GM21423 (cell line): ENCODE data around the gene PSAP.

Experiments used
- ATAC-seq: cut with Tn5 transposase; IDR thresholded peaks from one replicate; pipeline ENCODE4 v1.9.1; 2021; ENCODE audit warnings: mild to moderate bottlenecking, moderate library complexity; ENCODE audit not compliant: unreplicated experiment

Gene PSAP

DNA sequence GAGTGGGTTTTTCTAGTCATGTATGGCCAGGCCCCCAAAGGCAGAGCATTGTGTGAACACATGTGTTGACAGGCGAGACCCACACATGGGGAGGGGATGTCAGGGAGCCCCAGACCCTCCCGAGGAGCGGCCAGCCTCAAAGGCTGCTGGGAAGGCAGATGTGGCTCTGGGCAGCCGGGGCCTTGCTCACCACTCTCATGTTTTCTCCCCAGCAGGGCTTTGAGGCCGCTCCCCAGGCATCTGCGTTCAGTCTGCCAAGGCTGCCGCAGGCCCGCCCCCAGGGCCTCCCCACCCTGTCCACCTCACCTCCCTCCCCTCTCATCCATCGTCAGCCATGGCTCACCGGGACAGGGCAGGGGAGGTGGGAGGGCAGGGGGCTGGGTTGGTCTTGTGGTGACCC lies 61.2 kb downstream of the PSAP start:
- no peak for ATAC-seq

DNA sequence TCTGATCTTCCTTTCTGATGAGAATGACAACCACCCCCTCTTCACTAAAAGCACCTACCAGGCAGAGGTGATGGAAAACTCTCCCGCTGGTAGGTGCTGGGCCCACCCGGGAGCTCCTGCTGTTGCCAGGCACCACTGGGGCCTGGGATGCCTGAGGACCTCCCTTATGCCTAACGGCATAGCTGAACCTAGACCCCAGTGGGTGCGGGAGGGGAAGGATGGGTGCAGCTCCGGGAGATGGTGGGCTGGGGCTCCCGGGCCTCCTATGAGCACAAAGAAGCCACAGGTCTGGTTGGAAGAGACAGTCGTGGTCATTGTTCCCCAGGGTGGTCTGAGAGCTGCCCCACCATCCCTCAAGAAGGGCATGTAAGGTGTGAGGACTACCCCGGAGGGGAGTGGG lies 62.1 kb downstream of the PSAP start:
- ATAC-seq: no peak

DNA sequence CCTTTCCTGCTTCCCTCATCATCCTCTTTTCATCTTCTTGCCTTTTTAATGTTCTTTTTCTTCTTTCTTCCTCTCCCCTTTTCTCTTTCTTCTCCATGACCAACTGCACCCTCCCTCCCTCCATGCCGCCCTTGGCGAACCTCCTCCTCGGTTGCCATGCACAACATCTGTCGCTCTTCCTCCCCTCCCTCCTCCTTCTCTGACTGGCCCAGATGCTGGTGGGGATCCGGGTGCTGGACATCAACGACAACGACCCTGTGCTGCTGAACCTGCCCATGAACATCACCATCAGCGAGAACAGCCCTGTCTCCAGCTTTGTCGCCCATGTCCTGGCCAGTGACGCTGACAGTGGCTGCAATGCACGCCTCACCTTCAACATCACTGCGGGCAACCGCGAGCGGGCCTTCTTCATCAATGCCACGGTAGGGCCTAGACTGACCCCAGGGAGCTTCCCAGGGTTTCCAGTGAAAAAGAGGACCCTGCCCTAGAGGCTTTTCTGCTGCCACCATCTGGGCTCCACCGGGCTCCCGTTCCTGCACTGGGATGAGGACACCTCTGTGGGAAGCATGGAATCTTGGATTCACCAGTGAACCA lies 66.3 kb downstream of the PSAP start:
- no peak for ATAC-seq

DNA sequence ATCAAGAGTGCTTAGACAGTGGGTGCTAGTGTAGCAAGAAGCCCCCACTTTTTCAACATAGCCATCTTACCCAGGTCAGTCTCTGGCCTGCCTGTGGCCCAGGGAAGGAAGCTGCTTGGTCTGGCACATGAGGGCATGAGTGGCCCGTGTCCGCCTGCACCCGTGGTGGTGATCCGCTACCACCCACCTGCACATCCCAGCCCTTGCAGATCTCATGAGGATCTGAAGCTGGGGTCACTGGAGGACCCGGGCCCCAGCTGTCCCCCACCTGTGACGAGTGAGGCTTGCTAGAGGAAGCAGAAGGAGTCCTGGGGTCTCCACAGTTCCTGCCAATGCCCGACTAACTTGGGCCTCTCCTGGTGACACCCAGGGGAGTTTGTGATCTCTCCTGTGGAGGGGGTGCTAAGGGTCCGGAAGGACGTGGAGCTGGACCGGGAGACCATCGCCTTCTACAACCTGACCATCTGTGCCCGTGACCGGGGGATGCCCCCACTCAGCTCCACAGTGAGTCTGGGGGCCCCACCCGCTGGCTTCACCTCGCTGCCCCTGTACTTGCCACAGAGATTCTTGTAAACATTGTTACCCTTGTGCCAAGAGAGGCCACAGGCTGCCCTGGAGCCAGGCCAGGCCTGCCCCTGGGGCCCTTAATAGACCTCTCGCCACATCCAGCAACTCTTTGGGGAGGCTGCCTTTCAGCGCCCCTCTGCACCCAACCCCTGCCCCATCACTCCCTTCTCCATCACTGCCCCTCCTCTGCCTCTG lies 67.0 kb downstream of the PSAP start:
- ATAC-seq: no peak

DNA sequence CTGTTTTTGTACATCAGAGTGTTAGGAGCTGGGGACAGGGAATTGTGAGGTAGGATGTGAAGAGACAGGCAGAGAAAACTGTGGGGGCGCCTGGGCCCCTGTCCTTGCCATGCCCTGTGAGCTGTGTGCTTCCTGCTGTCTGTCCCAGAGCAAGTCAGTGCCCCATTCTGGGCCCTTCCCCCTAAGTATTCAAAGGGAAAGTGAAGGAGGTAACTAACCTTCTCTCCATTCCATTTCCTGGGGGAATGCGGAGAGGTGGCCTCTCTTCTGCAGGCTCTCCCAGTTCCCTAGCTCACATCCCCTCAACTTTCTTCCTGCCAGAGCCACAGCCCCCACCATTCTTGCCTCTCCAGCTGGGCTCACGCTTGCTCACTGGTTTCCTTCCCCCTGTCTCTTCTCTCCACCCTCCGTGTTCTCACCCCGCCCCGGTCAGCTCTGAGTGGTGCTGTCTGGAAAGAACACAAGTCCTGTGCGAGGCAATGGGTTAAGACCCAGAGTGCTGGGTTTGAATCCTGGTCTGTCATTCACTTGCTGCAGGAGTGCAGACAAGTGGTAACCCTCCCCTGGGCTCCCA lies 68.0 kb downstream of the PSAP start:
- ATAC-seq: no peak

DNA sequence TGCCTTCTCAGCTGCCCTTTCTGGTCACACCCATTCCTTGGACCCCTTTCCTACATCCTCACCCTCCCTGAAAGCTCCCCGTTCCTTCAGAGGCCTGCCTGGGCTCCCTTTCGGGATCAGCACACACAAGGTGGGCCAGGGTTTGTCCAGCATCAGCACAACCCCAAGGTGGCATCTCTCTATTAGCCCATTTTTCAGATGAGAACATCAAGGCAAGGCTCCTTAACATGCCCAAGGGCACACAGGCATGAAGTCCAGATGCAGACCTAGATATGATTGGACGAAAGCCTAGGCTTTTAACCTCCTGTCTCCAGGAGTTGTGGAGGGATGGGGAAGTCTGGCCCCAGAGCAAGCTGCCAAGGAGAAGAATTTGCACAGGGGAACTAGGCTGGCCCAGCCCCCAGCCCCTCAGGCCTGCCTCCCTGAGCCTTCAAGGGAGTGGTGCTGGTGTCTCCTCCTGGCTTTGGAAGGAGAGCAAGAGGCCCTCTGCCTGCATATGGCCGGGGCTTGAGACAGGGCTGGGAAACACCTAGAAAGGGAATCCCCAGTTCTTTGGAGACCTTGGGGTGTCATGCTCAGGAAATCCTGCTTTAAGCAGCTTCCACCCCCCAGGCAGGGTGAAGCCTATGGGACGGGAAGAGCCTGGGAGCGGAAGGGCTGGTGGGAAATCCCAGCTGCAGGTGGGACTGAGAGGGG lies 68.7 kb downstream of the PSAP start:
- no peak for ATAC-seq

DNA sequence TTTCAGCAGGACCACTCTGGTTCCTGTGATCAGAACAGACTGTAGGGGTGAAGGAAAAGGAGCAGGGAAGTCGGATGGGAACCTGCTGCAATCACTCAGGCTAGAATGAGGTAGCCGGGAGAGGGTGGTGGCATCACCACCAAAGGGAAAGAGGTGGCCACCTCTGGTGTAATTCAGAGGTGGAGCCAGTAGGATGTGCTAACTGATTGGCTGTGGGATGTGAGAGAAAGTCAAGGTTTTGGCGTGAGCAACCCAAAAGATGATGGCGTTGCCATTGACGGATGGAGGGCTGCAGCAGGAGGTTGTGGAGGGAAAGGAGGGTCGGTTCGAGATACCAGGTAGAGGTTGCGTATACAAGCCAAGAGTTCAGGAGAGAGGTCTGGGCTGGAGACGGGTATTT lies 70.3 kb downstream of the PSAP start:
- no peak for ATAC-seq

DNA sequence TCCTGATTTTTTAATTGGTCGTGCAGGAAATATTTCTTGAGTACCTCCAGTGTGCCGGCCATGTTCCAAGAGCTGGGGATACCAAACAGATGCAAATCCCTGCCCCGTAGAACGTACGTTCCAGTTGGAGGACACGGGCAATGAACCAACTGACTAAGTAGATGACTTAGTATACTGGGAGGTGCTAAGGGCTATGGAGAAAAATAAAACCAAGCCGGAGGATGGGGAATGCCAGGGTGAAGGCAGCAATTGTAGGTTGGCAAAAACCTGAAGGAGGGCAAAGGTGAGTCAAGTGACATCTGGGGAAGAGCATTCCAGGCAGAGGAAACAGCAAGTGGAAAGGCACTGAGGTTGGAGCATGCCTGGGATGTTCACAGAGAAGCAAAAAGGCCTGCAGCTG lies 70.9 kb downstream of the PSAP start:
- ATAC-seq: no peak

DNA sequence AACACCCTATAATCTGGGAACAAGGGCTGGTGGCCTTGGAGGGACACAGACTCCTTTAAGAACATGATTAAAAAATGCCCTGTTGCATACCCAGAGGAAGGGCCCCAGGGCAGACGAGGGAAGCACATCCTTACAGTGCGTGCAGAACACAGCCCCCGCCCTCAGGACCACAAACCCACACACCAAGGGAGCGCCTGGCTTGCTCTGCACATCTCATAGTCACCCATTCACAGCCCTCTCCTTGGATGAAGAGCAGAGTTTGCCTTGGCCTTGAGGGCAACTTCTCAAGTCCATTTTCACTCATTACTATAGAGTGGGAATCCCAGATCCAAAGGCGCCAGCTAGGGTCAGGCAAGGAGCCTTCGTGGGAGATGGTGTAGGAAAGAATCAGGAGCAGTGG lies 71.4 kb downstream of the PSAP start:
- no peak for ATAC-seq

DNA sequence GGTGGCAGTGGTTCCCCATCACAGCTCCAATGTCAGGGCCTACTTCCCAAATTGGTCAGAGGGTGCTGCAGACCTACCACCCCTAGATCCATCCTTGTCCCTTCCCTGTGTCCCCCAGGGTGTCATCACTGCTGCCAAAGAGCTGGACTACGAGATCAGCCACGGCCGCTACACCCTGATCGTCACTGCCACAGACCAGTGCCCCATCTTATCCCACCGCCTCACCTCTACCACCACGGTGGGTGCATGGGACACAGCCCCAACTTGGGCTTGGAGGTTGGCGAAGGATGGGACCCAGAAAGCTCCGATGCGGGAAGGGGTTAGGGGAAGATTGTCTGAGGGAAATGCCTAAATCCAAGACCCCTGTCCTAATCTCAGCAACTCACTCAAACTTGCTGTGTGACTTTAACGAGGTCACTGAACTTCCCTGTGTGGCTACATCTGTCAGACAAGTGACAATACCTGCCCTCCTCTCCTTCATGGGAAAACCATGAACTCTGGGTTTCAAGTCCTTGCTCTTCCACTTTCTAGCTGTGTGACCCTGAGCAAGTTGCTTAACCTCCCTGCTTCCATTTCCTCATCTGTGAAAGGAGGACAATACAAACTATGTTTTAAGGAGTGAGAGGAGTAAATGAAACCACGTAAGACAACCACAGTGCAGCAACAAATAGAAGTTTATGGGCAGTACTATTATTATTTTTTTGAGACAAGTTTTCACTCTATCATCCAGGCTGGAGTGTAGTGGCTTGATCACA lies 72.8 kb downstream of the PSAP start:
- ATAC-seq: no peak

DNA sequence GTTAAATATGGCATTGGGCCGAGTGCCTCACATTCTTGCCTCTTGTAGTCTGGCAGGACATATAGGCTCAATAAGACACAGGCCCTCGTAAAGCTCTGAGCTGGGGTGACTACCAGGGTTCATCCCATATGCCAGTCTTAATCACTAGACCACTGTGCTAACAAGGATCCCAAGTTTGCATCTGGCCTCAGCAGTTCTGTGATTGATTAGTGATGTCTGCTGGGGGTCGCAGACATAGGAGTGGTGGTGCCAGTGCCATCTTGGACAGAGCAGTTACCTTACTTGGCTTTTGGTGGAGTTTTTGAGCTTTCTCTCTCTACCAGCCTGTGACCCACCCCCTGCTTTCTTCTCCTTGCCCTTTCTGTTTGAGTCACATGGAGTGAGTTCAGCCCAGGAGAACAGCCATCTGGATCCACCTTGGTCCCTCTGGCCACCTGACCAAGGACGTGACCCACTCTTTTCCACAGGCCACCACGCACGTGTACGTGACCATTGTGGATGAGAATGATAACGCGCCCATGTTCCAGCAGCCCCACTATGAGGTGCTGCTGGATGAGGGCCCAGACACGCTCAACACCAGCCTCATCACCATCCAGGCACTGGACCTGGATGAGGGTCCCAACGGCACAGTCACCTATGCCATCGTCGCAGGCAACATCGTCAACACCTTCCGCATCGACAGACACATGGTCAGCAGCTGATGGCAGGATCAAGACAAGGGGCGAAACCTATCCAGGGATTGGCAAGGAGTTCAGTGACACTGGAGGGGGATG lies 73.7 kb downstream of the PSAP start:
- ATAC-seq: no peak

DNA sequence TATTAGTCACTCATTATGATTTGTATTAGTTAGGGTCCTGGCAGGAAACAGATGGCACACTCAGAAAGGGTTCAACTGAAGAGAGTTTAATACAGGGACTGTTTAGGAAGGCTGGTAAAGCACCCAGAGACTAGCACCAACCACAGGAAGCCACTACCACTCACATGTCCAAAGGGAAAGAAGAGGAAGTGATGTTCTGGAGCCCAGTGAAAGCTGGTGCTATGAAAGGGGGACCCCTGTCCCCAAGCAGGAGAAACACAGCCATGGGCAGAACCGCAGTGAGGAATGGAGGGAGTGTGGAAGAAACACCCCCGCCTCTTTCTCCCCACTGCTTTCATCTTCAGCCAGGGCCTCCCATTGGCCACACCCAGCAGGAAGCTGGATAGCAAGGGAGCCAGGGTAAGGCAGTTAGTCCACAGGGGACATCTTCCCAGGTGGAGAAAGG lies 74.5 kb downstream of the PSAP start:
- no peak for ATAC-seq

DNA sequence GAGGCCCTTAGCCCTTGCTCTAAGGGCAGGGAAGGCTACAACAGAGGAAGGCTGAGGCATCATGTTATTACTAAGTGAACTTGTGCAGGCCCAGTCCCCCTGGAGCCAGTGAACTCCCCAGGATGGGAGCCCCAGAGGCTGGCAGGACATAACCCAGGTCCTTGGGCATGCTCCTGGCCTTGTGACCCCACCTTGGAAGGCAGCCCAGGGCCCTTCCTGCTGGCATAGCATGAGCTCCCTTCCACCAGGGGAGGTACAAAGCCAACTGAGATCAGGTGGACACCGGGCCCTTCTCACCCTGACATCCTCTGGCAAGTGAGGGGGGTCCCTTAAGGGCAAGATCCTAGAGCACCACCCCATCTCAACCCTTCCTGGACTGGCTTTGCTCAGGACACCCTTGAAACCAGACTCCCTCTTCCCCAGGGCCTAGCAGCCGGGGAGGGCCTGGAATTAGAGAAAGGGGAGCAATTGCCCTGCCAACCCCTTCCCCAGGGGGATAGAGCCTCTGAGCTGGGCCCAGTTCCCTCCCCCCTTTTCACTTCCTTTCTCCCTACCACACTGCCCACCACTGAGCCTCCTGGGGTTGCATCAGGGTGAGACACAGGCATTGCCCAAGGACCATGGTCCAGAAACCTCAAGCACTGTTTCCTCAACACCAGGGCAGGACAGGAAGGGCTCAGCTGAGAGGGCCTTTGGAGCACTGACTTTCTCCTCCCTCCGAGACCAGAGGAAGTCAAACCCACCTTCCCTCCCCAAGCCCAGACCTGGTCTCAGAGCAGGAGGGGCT lies 75.9 kb downstream of the PSAP start:
- no peak for ATAC-seq

DNA sequence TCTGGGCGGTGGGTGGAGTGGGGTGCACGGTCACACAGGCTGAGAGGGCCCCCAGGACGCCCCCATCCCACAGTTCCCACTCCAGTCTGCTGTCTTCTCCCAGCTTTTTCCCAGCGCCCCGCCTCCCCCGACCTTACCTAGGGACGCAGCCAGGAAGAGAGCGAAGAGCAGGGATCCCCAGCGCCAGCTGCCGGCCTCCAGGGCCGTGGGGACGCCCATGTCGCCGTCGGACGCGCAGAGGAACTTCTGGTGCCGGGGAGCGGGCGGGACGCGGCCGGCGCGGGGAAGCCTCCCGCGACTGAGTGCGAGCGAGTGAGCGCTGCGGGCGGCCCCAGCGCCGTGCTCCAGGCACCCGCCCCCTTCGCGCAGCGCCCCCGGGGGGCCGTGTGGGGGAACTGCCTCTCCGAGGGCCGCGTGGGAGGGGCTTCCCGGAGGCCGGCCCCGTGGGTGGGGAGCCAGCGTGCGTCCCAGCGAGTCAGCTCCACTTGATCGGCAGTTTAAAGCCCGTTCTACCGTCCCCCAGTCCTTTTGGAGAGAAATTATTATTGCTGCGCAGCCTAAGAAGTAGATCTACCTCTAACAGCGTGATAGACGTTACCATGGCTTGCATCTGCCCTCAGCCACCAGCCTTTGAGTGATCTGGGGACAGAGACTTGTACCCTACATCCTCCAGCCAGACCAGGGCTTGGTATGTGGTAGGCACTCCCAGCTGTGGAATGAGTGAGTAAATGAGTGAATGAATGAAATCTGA lies 77.7 kb downstream of the PSAP start, which contains the start of gene VSIR:
Gene VSIR (minus strand): TSS at position 300 of the 751 bp plus-strand sequence. CDS start 81 bp downstream, at position 219.
- ATAC-seq: peak; percentile 42

DNA sequence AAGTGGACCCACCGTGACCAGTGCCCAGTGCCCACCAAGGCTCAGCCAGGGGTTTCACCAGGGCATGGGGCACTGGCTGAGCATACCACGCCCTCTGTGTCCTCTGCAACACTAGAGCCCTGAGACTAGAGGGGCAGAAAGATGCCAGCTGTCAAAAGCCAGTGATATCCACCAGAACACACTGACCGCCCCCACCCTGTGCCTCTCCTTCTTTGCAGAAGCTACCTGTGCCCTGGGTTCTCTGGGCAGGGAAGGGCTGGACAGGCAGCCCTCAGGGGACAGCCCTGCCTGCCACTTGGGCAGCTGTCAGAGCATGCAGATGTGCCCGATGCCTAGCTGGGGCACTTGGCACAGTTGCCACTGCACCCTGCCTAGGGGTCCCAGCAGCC lies 78.2 kb downstream of the PSAP start:
- ATAC-seq: no peak

DNA sequence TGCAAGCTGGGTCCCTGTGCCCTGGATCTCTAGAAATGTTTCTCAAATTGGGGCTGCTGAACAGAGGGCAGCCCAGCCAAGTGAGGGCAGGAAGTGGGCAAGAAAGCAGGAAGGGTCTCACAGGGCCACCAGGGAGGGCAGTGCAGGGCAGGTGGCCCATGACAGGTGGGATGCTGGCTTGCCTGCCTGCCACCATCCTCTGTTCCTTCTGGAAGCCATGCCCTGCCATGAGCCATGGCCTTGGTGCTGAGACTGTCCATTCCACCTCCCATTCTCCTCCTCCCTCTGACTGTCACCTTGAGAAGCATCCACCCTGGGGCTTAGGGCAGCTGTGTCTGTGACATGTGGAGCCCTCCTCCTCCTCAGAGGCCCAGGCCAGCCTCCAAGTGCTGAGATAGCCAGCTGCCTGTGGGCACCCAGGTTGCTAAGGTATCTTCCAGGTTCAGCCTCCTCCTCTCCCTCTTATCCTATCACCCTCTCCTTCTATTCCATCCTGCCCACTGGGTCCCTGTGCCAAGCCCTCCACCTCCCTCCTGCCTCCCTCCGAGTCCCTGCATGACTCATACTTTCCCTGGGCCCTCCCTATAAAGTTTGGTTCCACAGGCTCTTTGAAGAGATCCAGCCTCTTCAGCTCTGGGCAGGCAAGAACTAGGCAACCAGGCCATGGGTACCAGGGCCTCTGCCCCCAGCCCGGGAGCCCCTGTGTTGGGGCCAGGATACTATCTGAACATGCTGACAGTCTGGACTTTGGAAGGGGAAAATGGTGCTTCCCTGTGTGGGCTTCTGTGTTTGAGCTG lies 79.0 kb downstream of the PSAP start:
- ATAC-seq: no peak

DNA sequence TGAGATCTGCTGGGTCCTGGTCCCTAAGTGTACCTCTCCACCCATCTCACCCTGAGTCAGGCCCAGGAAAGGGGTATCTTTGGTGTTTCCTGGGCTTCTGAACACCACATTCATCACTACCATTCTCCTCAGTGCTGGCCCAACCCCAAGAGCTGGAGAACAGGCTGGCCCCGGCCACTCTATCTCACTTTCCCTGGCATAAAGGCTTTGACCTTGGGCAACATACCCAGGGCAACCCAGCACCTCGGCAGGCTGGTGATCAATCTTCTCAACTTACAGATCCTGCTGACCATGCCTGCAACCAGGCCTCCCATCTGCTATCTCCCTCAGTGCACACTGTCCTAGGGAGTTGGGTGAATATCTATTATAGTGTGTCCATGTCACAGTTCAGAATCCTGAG lies 79.8 kb downstream of the PSAP start:
- no peak for ATAC-seq

DNA sequence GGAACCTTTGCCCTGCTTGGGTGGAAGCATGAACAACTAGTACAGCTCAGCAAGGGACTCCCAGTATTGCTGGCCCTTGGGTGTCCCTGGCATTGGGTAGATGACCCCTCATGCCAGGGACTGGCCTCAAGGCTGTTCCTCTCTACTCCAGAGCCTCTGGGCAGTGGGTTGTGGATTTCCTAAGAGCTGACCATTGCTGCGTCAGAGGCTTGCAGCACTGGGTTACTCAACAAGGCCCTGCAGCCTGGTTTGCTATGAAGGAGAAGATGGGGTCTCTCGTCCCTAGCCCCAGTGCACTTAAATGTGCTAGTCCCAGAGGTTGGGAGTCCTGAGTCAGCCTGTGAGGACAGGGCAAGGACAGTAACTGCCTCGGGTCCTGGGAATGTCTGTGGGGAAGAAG lies 80.3 kb downstream of the PSAP start:
- ATAC-seq: no peak
